Bronchial epithelial cell (primary cell): ENCODE measurements around the gene SAMD4A. TPM values are rescaled to one million over a fixed set of nuclear protein-coding genes. Genes with fewer than 3 reads are reported as not detected.

Experiments used
- DNase-seq: peaks from one replicate; pipeline ENCODE4 v3.0.0-alpha.2; 2010; ENCODE audit warnings: low read depth
- FAIRE-seq: peaks from 2 replicates; lab custom pipeline; 2011; peaks lifted over from hg19 to GRCh38; lab: Jason Lieb, UNC
- H3K27me3 ChIP-seq: 2 replicates; pipeline ENCODE4 v1.5.1; 2011; ENCODE audit warnings: low read length; ENCODE audit not compliant: control insufficient read depth, insufficient read depth
- H3K36me3 ChIP-seq: 2 replicates; pipeline ENCODE4 v1.5.1; 2011; ENCODE audit warnings: low read length; ENCODE audit not compliant: control insufficient read depth, insufficient read depth
- H3K4me3 ChIP-seq: 2 replicates; pipeline ENCODE4 v1.5.1; 2011; ENCODE audit warnings: mild to moderate bottlenecking, low read depth, low read length, control low read depth
- total RNA-seq: library from RNA; depleted of rRNA; stranded (reverse); fragments of >200 nt; gene quantifications from 2 replicates; pipeline ENCODE4 v1.2.1, GENCODE V29; 2014
- TF ChIP-seq, protein P1 (sequence below): IDR thresholded peaks from 2 replicates; pipeline ENCODE4 v1.5.1; 2011; ENCODE audit warnings: mild to moderate bottlenecking, moderate library complexity, low read length, control low read depth, inconsistent platforms; ENCODE audit not compliant: insufficient read depth, severe bottlenecking

Gene SAMD4A
- total RNA-seq, 1 donor from 2014 or later = 13.4 TPM

DNA sequence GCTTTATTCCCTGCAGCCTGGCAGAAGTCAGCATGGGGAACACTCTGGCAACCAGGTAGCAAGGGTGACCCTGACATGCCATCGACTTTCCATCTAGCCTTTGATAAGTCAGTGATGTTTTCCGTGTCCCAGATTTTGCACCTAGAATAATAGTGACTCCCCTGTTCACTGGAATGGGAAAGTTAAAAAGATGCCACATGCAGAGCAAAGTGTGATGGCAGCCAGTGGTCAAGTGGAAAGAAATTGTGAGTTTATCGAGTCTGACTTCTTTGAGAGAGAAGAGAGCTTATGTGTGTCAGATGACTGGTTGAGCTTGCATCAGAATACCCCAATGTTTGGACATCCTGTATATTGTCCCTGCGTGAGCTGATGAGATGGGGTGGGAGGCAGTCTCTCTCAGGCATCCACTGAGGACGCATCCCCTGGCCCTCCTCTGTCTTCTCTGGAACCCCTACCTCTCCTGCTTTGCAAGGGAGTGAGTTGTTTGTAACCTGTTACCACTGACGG lies 187.2 kb downstream of the SAMD4A start:
- FAIRE-seq = no peak

DNA sequence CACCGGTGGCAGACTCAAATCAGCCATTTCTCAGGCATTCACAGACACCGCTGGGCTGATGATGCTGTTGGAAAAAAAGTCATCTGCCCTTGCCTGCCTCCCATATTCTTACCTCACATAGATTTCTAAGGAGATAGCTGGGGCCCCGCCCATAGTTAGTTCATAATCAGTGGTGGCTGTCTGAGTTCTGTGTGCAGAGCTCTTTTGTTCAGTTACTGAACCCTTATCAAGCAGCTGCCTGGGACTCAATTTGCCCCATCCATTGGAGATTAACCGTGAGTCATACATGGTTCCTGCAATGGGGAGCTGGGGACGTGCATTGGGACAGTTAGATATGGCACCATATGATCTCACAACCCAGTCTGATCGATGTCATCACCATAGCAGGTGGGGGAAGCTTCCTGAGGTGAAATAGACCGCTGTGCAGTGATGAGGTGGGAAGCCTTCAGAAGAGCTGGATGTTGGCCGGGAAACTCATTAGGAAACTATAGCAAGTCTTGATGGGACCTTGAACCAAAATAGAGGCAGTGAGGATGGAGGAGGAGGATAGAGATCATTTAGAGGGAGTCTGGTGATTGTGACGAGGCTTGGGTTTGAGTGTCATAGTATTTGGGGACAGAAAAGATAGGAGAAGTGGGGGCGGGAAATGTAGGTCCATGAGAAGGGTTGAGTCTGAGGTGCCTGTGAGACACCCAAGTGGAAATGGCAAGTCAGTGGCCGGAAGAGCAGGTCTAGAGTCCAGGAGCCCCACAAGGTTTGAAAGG lies 187.9 kb downstream of the SAMD4A start:
- H3K36me3 ChIP-seq = peaks cover 1% of the 10 kb centered on the region
- TF ChIP-seq, protein P1, sequence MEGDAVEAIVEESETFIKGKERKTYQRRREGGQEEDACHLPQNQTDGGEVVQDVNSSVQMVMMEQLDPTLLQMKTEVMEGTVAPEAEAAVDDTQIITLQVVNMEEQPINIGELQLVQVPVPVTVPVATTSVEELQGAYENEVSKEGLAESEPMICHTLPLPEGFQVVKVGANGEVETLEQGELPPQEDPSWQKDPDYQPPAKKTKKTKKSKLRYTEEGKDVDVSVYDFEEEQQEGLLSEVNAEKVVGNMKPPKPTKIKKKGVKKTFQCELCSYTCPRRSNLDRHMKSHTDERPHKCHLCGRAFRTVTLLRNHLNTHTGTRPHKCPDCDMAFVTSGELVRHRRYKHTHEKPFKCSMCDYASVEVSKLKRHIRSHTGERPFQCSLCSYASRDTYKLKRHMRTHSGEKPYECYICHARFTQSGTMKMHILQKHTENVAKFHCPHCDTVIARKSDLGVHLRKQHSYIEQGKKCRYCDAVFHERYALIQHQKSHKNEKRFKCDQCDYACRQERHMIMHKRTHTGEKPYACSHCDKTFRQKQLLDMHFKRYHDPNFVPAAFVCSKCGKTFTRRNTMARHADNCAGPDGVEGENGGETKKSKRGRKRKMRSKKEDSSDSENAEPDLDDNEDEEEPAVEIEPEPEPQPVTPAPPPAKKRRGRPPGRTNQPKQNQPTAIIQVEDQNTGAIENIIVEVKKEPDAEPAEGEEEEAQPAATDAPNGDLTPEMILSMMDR = no peak
- H3K4me3 ChIP-seq = no peak overlapping the region
- no peaks in the 10 kb centered on the region for H3K27me3 ChIP-seq
- FAIRE-seq (no peak), DNase-seq (no peak)

More for the DNA sequence above, 187.2 kb downstream of the SAMD4A start:
- H3K36me3 ChIP-seq = peaks cover 1% of the 10 kb centered on the region
- no peak for DNase-seq
- H3K27me3 ChIP-seq = no peaks in the 10 kb centered on the region
- no peak overlapping the region for H3K4me3 ChIP-seq
- TF ChIP-seq, protein P1 = no peak

DNA sequence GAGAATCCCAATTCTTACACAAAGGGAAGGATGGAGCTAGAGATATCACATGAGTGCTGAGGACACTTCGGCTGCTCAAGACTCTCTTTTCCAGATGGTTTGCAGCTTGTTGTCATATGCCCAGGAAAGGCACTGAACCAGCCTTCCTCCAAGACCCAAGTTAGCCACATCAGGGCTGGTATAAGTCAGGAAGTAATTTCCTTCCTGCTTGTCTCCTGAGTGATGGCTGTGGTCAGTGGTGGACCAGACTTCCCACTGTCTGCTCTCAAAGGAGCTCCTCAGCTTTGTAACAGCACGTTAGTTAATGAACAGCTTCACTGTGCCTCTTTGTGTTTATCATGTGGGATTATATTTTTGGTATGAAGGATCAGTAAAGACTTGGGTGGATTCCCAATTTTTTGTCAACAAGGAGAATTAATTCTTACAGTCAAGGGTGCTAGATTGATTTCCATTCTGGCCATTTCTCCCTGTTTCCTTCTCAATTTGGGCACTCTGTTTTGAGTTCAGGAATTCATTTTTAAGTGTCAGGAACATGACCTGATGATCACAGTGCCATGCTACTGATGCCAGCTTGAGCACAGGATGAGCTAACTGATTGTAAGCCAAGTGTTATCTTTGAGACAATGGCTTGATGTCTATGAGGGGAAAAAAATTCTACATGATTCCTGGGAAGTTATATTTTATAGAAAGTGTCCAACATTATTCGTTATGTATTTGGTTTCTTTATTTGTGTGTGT lies 189.9 kb downstream of the SAMD4A start:
- DNase-seq (no peak), FAIRE-seq (no peak)
- H3K4me3 ChIP-seq = no peak overlapping the region
- H3K27me3 ChIP-seq = no peaks in the 10 kb centered on the region
- TF ChIP-seq, protein P1 = no peak
- H3K36me3 ChIP-seq = peaks cover 4% of the 10 kb centered on the region

DNA sequence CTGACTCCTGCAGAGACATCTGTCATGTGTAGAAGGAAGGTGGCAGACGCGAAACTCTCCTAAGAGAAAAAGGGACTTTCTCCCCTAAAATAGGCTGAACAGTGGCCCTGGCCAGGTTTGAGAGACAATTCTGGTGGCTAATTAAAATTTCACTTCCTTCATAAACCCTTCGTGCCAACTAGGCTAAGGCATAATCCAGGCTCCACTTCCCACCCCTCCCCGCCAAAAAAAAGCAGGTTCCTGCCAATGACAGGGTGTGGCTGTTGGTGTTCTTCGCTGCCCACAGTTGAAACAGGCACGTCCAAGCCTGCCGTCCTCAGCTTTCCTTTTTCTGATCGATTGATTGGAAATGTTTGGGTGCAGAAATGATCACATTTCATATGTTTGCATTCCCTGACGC lies 191.1 kb downstream of the SAMD4A start:
- TF ChIP-seq, protein P1 = no peak
- peaks cover 4% of the 10 kb centered on the region for H3K36me3 ChIP-seq
- no peak overlapping the region for H3K4me3 ChIP-seq

DNA sequence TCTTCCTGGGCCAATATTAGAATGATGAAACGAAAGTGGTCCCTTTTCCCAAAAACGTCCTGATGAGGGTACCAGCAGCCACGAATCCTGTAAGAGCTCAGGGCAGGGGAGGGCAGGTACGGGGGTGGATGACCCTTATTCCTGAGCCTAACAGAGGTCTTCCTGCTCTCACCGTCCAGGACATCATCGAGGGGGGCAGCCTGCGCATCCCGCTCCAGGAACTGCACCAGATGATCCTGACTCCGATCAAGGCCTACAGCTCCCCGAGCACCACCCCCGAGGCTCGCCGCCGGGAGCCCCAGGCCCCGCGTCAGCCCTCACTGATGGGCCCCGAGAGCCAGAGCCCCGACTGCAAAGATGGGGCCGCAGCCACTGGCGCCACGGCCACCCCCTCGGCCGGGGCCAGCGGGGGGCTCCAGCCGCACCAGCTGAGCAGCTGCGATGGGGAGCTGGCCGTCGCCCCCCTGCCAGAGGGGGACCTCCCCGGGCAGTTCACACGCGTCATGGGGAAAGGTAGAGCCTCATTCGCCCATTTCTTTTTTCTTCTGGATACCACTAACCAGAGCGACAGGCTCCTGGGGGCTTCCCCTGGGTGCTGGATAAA lies 193.2 kb downstream of the SAMD4A start:
- TF ChIP-seq, protein P1 = no peak
- Histone ChIP-seq H3K27me3 (no peaks in the 10 kb centered on the region), H3K36me3 (peaks cover 5% of the 10 kb centered on the region), H3K4me3 (no peak overlapping the region)
- DNase-seq = no peak
- FAIRE-seq = no peak

More for the DNA sequence above, 191.1 kb downstream of the SAMD4A start:
- H3K27me3 ChIP-seq = no peaks in the 10 kb centered on the region
- DNase-seq (peak; percentile 13), FAIRE-seq (no peak)
